Liver (tissue), 3 donors: ENCODE data around the gene ATF2.
A peak's percentile ranks its signal among the peaks of the same experiment; 100 is the strongest.

Experiments used
- ATF3 ChIP-seq: IDR thresholded peaks from 2 replicates; pipeline ENCODE4 v1.6.1; 2016; ENCODE audit warnings: antibody characterized with exemption
- JUND ChIP-seq, 2 donors: IDR thresholded peaks; 2 replicates each; pipeline ENCODE4 v1.6.1; 2016; ENCODE audit warnings: antibody characterized with exemption in 2 of 2
- RAD21 ChIP-seq, 2 donors: IDR thresholded peaks; 2 replicates each; pipeline ENCODE4 v1.6.1; 2016; ENCODE audit warnings: antibody characterized with exemption in 2 of 2, mild to moderate bottlenecking in 2 of 2
- REST ChIP-seq: IDR thresholded peaks from 2 replicates; pipeline ENCODE4 v1.6.1; 2016; ENCODE audit warnings: antibody characterized with exemption, mild to moderate bottlenecking
- SP1 ChIP-seq: IDR thresholded peaks from 2 replicates; pipeline ENCODE4 v1.6.1; 2018; ENCODE audit warnings: antibody characterized with exemption, mild to moderate bottlenecking
- TAF1 ChIP-seq: conservative IDR thresholded peaks from 2 replicates; pipeline ENCODE4 v1.6.1; 2016; ENCODE audit warnings: antibody characterized with exemption, mild to moderate bottlenecking
- ZBTB33 ChIP-seq: IDR thresholded peaks from 2 replicates; pipeline ENCODE4 v1.6.1; 2016; ENCODE audit warnings: antibody characterized with exemption
- TF ChIP-seq, protein P1 (sequence below): fragments of 150-350 bp; IDR thresholded peaks from 2 replicates; pipeline ENCODE4 v1.5.1; 2017; ENCODE audit warnings: improper control_type of control experiment, low read depth, low read length; ENCODE audit not compliant: missing input control
- TF ChIP-seq, protein P2 (sequence below): IDR thresholded peaks from 2 replicates; pipeline ENCODE4 v1.6.1; 2016; ENCODE audit warnings: antibody characterized with exemption
- donor health status: healthy.
- donor health status: healthy.

GRCh38 chr2:175180701-175181103 is 12.7 kb upstream of the ATF2 start:
- TF ChIP-seq REST, result no peak
- TF ChIP-seq, protein P1, sequence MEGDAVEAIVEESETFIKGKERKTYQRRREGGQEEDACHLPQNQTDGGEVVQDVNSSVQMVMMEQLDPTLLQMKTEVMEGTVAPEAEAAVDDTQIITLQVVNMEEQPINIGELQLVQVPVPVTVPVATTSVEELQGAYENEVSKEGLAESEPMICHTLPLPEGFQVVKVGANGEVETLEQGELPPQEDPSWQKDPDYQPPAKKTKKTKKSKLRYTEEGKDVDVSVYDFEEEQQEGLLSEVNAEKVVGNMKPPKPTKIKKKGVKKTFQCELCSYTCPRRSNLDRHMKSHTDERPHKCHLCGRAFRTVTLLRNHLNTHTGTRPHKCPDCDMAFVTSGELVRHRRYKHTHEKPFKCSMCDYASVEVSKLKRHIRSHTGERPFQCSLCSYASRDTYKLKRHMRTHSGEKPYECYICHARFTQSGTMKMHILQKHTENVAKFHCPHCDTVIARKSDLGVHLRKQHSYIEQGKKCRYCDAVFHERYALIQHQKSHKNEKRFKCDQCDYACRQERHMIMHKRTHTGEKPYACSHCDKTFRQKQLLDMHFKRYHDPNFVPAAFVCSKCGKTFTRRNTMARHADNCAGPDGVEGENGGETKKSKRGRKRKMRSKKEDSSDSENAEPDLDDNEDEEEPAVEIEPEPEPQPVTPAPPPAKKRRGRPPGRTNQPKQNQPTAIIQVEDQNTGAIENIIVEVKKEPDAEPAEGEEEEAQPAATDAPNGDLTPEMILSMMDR, result no peak
- TF ChIP-seq, protein P2, sequence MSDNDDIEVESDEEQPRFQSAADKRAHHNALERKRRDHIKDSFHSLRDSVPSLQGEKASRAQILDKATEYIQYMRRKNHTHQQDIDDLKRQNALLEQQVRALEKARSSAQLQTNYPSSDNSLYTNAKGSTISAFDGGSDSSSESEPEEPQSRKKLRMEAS, result no peak
- TF ChIP-seq SP1, result peak; percentile 28
- TF ChIP-seq ZBTB33, result peak; percentile 48
- no peak for TF ChIP-seq RAD21 (IDR thresholded peaks at IDR 0.05)
- no peak for TF ChIP-seq ATF3
- no peak for TF ChIP-seq JUND (IDR thresholded peaks at IDR 0.05)
- no peak for TF ChIP-seq TAF1
